ENCODE measurements around the gene RTN1.
A peak's percentile ranks its signal among the peaks of the same experiment; 100 is the strongest.

RTN1 gene

GRCh38 chr14:59850458-59850857, 20.1 kb downstream of the RTN1 start:
- DNase-seq: no peak

DNA sequence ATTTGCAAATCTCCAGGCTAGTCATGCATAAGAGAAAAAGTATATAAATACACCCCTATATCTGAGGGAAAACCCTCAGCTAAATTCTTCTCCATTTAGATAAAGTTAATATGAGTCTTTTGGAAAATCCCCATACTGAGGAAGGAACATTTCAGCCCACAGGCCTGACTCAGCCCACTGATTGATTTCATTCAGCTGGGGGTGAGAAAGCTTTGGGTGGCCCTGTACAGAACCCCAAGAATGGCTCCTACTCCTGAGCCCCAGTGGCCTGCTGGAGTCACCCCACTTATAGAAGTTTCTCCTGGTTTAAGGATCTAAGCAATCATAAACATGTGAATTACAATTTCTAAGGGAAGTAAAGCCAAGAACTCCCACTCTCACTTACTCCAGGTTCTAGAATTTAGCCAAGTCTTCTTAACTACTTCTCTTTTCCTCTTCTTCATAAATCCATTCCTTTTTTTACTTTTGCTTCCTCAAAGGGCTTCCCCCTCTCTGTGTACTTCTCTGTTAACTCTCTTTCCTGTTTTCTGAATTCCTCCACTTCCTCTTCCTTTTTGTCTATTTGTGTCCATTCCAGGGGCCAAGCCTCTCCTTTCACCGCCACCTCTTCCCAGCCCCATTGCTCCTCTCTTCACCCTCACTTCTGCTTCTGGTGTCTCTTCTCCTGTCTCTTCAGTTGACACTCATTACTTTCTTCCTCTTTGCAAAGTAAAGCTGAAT, 21.0 kb downstream of the RTN1 start:
- DNase-seq: no peak

DNA sequence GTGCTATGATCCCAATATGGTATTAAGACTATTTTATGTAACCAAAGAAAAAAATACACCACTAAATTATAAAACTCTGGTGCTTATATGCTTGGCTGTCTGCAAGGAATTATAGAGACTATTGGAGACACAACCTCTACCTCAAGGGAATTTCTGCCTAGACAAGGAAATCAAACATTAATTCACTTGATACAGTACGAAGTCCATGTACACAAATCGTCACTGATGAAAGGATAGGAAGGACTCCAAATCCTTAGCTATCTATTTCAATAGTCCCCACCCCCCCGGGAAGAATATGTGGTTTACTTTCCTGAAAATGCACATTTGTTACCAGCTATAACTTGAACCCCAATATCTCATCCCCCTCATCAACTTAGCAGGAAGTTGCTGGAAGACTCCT, 21.9 kb downstream of the RTN1 start:
- DNase-seq: no peak

DNA sequence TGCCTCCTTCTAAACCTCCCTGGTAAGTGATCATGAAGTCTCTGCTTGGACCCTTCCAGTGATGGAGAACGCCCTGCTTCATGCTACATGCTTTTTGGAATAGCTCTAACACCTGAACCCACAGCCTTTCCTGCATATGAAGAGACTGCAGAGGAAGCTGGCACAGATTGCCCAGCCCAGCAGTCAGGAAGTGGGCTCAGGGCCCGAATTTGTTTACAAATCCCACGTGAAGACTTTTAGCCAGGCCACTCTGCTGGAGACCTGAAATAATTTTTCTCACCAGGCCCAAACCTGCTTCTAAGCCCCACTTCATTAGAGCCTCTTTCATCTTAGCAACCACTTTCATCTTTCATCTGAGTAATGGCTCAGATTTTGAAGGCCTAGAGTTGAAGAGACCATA, 22.9 kb downstream of the RTN1 start:
- DNase-seq: peak; percentile 19 to 54

- DNase-seq: no peak
Measured at GRCh38 chr14:59846595-59846994, 24.0 kb downstream of the RTN1 start.

DNA sequence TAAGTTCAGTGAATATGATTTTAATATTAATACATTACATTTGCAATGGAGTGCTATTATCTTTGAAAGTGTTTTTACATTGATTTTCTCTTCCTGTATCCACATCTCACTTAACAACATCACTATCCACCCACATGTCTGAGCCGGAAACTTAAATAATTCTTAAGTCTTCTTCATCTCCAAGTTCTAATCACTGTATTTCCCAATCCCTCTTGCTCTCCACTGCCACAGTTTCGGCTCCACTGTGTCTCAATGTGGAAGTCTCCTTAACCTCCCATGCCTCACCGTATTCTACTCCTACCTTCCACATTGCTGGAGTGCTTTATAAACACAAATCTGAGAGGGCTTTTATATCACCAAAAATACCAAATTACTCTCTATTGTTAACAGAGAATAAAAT, 25.3 kb downstream of the RTN1 start:
- no peak for DNase-seq

DNA sequence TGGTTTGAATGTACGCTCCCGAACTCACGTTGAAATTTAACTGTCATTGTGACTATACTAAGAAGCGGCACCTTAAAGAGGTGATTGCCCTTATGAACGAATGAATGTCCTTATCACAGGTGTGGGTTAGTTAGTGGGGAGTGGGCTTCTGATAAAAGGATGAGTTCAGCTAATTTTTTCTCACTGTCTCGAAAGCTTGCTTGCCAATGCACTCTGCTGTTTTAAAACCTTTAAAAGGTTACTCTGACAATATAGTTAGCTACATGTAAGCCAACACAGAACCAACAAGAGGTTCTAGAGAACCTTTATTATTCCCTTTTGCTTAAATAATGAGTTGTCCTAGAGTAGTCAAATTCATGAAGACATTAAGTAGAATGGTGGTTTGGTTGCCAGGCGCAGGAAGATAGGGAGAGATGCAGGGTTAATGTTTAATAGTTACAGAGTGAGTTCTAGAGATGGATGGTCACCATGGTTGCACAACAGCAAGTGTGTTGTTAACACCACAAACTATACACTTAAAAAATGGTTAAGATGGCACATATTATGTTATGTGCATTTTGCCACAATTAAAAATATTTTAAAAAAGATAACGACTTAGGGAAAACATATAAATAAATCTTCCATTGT, 26.3 kb downstream of the RTN1 start:
- DNase-seq: no peak

GRCh38 chr14:59836116-59836515, 34.5 kb downstream of the RTN1 start:
- DNase-seq: no peak

- no peak for DNase-seq
Measured at GRCh38 chr14:59832653-59833294, 37.8 kb downstream of the RTN1 start.

GRCh38 chr14:59831121-59831730, 39.4 kb downstream of the RTN1 start:
- DNase-seq: no peak

- DNase-seq: no peak
Measured at GRCh38 chr14:59830338-59830734, 40.2 kb downstream of the RTN1 start.

DNA sequence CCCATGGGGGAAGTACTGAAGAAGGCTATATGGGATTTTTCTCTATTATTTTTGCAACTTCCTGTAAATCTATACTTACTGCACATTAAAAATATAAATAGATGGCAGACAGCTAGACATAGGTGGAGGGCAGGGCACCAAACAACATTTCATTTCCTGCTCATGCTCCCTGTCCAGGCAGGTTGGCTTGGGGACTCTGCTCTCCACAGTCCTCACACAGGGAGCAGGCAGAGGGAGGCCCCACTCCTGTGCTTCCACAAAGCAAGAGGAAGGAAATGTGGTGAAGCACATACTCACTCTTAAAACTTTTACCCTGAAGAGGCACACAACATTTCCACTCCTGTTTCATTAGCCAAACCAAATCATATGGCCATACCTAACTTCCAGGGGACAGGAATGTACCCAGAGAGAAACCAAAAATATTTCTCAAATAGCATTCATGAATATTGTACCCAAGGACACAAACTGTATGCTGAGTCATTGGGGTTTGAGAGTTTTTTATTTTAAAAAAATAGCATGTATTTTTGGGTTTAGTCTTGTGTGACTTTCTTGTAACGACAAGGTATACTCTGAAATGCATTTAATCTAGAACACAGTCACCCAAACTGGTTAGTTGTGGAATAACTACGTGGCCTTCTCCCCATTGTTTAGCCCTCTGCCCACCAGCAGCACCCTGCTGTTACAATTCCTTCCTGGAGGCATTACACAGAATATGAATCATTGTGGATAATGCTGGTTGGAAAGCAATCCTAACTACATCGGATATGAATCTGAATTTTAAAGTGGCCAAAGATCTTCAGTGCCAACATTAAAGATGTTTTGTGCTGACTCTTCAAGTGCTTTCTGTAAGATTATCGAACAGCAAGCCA, 40.9 kb downstream of the RTN1 start:
- DNase-seq: no peak

GRCh38 chr14:59828276-59828675, 42.3 kb downstream of the RTN1 start:
- DNase-seq: no peak

- no peak for DNase-seq
Measured at GRCh38 chr14:59827401-59827800, 43.2 kb downstream of the RTN1 start.

- no peak for DNase-seq
Measured at GRCh38 chr14:59826150-59826549, 44.4 kb downstream of the RTN1 start.

DNA sequence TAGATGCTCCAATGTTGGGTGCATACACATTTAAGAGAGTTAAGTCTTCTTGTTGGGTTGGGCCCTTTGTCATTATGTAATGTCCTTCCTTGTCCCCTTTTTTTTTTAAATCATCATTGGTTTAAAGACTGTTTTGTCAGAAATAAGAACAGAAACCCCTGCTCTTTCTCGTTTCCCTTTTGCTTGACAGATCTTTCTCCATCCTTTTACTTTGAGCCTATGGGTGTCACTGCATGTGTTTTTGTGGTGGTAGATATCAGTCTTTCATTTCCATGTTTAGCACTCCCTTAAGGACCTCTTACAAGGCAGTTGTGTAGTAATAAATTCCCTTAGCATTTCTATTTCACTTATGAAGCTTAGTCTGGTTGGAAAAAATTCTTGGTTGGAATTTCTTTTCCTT, 47.4 kb downstream of the RTN1 start:
- no peak for DNase-seq

DNA sequence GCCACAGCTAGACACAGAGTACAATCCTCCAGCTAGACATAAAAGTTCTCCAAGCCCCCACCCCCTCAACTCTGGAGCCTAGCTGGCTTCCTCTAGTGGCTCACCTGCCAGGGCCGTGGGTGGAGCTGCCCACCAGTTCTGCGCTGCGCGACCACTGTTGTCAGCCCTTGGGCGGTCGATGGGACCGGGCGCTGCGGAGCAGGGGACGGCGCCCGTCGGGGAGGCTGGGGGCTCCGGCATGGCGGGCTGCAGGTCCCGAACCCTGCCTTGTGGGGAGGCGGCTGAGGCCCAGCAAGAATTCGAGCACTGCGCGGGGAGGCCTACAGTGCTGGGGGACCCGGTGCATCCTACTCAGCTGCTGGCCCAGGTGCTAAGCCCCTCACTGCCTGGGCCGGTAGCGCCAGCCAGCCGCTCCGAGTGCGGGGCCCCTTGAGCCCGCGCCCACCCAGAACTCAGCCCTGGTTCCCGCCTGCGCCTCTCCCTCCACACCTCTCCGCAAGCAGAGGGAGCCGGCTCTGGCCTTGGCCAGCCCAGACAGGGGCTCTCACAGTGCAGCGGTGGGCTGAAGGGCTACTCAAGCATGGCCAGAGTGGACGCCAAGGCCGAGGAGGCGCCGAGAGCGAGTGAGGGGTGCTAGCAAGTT, 51.0 kb downstream of the RTN1 start:
- DNase-seq: no peak

- no peak for DNase-seq
Measured at GRCh38 chr14:59816941-59817340, 53.6 kb downstream of the RTN1 start.

- no peak for DNase-seq
Measured at GRCh38 chr14:59814988-59815387, 55.6 kb downstream of the RTN1 start.

GRCh38 chr14:59811815-59812214, 58.8 kb downstream of the RTN1 start:
- DNase-seq: no peak

DNA sequence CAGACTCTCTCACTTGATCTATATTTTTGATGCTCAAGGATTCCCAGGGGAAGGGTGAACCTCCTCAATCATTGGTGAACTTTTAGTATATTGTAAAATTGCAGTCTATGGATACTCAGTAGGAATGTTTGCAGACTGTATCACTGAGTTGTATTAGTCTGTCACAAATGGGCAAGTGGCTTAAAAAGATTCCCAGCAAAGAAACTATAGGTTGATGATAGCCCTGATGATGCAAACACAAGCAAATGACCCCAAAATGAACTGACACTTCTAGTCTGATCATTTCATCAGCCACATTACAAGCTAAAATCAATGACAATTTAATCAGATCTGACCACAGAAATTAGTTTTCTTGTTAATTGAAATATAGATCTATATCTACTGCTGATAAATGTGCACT, 59.5 kb downstream of the RTN1 start:
- DNase-seq: no peak

DNA sequence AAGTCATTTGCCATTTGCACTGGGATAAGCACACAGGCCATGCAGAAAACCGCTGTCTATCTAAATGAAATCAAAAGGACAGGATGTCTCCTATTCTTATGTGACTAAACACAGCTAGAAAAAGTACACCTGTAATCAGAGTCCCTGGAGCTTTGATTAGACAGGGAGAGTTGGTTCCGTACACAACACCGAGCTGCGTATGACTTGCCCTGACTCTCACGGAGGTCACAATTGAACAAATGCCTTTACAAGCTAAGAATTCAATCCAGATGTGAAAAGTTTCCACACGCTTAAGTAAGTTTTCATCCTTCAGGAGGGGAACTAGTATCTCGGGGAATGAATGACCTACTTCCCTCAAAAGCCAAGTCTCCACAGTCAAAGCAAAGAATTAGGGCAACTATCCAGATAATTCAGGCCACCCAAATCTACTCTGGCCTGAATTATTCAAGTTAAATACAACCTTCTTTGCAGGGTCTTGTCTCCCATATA, 67.5 kb downstream of the RTN1 start:
- DNase-seq: no peak
